ENCODE results near the gene PLIN3. TPM values are rescaled to one million over a fixed set of nuclear protein-coding genes. Genes with fewer than 3 reads are reported as not detected.

Gene PLIN3
- total RNA-seq, 4 donors from 2014 or later: 53.9 to 193 (median 92.5) TPM

GRCh38 chr19:4913996-4914735, 46.7 kb upstream of the PLIN3 start:
- ATAC-seq (no peak), DNase-seq (no peak)
- H3K27me3 ChIP-seq: no peaks in the 10 kb centered on the region
- in situ Hi-C loops (cut with MboI; ENCODE audit: low sequenced_read_pairs in 4 of 4) (loop anchor here (5.0 kb wide), 3 partner anchors 42 to 107 kb away; no protein-coding TSS in a partner anchor), intact Hi-C loops (cut with DNase I; ENCODE audit: low total_unique reads) (no loop called here)
- H3K36me3 ChIP-seq: no peaks in the 10 kb centered on the region
- no peak overlapping the region for H3K27ac ChIP-seq
- H3K4me1 ChIP-seq: peaks cover 18% of the 10 kb centered on the region in 2 donors
- TF ChIP-seq POLR2A (IDR thresholded peaks at IDR 0.05) (no peak), CTCF (IDR thresholded peaks at IDR 0.05 in 4 of 5, conservative IDR thresholded peaks at IDR 0.05 in 1 of 5) (no peak)
- no peaks in the 10 kb centered on the region for H3K9me3 ChIP-seq
- no peak overlapping the region for H3K4me3 ChIP-seq

DNA sequence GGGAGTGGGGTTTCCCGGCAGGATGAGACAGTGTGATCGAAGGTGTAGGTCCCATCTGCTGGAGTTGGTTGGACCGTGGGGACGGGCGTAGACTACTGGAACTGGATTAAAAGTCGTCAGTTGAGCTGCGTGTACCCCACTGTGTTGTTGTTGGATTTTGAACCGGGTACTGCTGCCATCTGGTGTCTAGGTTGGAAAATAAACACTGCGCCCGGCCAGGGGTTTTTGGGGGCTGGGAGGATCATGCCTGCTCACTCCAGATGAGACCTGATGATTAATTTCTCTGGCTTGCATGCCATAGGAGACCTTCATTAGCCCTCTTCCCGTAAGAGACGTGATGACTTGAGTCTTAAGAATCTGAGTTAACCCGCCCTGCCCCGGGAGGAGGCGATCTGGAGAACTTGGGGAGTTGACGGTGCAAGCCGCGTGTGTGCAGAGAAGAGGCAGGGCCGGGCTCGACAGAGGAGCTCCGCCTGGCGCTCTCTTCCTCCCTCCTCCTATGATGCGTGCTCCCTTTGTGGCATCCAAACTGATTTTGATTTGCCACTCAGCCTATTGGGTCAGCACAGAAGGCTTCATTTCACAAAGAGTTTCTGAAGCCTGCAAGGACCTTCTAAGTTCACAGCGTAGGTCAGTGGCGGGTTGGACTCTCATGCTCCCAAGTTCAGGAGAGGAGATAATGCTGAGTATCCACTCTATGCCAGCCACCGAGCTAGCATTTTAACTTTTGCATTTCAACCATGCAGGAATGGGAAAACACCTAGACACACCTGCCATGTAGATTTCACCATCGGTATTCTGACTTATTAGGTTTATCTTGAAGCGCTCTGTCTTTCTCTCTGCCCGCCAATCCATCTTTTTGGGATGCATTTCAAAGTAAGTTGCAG, 44.6 kb upstream of the PLIN3 start:
- peak; percentile 43 to 62 for ATAC-seq
- in situ Hi-C loops (cut with MboI; ENCODE audit: low sequenced_read_pairs in 4 of 4): loop anchor here (5.0 kb wide), 3 partner anchors 40 to 105 kb away; no protein-coding TSS in a partner anchor
- Histone ChIP-seq H3K9me3 (no peaks in the 10 kb centered on the region), H3K4me3 (peak overlapping the region in 3 of 4 donors; percentile 3 to 60 (median 36)), H3K36me3 (no peaks in the 10 kb centered on the region), H3K27ac (peak overlapping the region in 1 of 4 donors; percentile 21), H3K27me3 (no peaks in the 10 kb centered on the region), H3K4me1 (peaks cover 18 to 20% of the 10 kb centered on the region in 2 donors)
- TF ChIP-seq CTCF (IDR thresholded peaks at IDR 0.05 in 4 of 5, conservative IDR thresholded peaks at IDR 0.05 in 1 of 5): peak; percentile 69 to 87 (median 79)
- TF ChIP-seq POLR2A (IDR thresholded peaks at IDR 0.05): no peak
- peak; percentile 28 to 40 for DNase-seq
- intact Hi-C loops (cut with DNase I; ENCODE audit: low total_unique reads): loop anchor here (1.0 kb wide), 2 partner anchors 40 to 103 kb away; no protein-coding TSS in a partner anchor

- Histone ChIP-seq H3K27me3 (no peaks in the 10 kb centered on the region), H3K36me3 (no peaks in the 10 kb centered on the region), H3K9me3 (no peaks in the 10 kb centered on the region), H3K4me1 (peaks cover 18 to 20% of the 10 kb centered on the region in 2 donors), H3K4me3 (peak overlapping the region in 3 of 4 donors; percentile 3 to 69 (median 60)), H3K27ac (peak overlapping the region in 1 of 4 donors; percentile 21)
- intact Hi-C loops (cut with DNase I; ENCODE audit: low total_unique reads) (loop anchor here (1.0 kb wide), 2 partner anchors 39 to 102 kb away; no protein-coding TSS in a partner anchor), in situ Hi-C loops (cut with MboI; ENCODE audit: low sequenced_read_pairs in 4 of 4) (loop anchor here (5.0 kb wide), 3 partner anchors 39 to 104 kb away; no protein-coding TSS in a partner anchor)
- TF ChIP-seq POLR2A (IDR thresholded peaks at IDR 0.05) (no peak), CTCF (IDR thresholded peaks at IDR 0.05 in 4 of 5, conservative IDR thresholded peaks at IDR 0.05 in 1 of 5) (no peak)
- DNase-seq (no peak), ATAC-seq (no peak)
Measured at GRCh38 chr19:4911314-4911713, 43.8 kb upstream of the PLIN3 start.

GRCh38 chr19:4910594-4911281, 43.3 kb upstream of the PLIN3 start:
- DNase-seq (no peak), ATAC-seq (no peak)
- Histone ChIP-seq H3K36me3 (no peaks in the 10 kb centered on the region), H3K27ac (peak overlapping the region in 1 of 4 donors; percentile 26), H3K27me3 (no peaks in the 10 kb centered on the region), H3K9me3 (no peaks in the 10 kb centered on the region), H3K4me1 (peaks cover 18 to 20% of the 10 kb centered on the region in 2 donors), H3K4me3 (peak overlapping the region; percentile 60 to 80 (median 66))
- intact Hi-C loops (cut with DNase I; ENCODE audit: low total_unique reads): loop anchor here (1.0 kb wide), 3 partner anchors 38 to 101 kb away; no protein-coding TSS in a partner anchor
- TF ChIP-seq POLR2A (IDR thresholded peaks at IDR 0.05): no peak
- no peak for TF ChIP-seq CTCF (IDR thresholded peaks at IDR 0.05 in 4 of 5, conservative IDR thresholded peaks at IDR 0.05 in 1 of 5)
- in situ Hi-C loops (cut with MboI; ENCODE audit: low sequenced_read_pairs in 4 of 4): loop anchor here (5.0 kb wide), 3 partner anchors 38 to 103 kb away; no protein-coding TSS in a partner anchor

Measured in gastrocnemius medialis (tissue), 4 donors.